IPS-NIHi11 (cell line): ENCODE data around the gene FBXO24.
A peak's percentile ranks its signal among the peaks of the same experiment; 100 is the strongest.
"Not testable (repeated sequence)": the region's sequence is repeated elsewhere in the genome, so short reads cannot be mapped to it uniquely, and the experiment has no call there.

ENCODE experiments used
- DNase-seq: peaks from one replicate; pipeline ENCODE4 v3.0.0; 2012; ENCODE audit warnings: mixed read lengths, low spot score

FBXO24 gene

DNA sequence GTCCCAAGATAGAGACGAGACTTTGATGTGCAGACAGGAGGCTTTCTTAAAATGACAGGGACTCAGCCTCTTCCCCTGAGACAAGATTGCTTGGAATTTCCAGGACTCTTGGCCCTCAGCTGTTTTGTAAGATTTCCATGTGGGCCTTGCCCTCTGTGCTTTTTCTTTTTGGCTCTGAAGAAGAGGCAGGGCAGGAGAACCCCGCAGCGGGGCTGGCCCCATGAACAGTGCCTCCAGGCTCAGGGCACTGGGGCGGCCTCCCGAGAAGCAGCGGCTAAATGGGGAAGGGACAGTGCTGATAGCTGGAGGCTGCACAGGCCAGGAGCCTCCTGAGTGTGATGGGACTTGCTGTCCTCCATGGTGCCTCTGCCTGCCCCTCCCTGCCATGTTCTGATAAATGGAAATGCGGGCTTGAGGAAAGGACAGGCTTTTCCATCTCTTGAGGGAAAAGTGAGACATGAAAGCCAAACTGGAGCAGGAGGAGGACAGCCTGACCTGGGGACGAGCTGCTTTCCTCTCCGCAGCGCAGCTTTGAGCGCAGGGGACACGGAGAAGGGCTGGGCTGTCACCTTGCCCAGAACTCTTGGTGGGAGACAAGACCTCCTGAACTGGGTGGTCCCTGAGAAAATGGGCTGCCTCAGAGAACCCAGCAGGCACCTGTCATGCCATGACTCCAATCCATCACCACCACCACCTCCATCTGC is 24.5 kb upstream of the FBXO24 start:
- no peak for DNase-seq

DNA sequence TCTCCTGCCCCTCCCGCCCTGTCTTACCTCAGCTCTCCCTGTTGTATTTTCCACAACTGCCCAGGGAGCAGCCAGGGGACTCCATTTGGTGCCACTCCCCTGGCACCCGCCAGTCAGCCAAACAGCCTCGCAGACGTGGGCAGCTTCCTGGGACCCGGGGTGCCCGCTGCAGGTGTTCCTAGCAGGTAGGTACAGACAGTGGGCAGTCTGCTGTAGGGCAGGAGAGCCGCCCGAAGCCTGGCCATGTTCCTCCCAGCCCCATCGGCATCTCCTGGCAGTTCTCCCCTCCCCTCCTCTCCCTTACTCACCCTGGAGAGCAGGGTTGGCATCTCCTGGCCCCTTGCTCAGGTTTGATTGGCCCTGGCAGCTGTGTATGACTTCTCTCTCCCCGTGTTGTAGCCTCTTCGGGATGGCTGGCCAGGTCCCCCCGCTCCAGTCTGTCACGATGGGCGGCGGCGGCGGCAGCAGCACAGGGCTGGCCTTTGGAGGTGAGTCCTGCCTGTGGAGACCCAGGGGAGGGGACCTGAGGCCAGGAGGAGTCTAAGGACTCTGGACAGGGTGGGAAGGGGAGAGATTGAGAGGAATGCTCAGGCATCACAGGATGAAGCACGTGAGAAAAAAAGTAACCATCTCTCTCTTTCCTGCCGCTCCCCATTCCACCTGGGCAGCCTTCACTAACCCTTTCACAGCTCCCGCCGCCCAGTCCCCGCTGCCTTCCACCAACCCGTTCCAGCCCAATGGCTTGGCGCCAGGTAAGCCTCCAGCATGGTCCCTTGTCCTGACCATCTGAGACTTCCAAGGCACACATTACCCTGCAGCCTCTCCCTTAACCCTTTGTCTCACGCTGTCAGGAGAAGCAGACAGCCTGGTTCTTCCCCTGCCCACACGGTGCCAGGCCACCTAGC is 23.7 kb upstream of the FBXO24 start:
- DNase-seq = no peak

DNA sequence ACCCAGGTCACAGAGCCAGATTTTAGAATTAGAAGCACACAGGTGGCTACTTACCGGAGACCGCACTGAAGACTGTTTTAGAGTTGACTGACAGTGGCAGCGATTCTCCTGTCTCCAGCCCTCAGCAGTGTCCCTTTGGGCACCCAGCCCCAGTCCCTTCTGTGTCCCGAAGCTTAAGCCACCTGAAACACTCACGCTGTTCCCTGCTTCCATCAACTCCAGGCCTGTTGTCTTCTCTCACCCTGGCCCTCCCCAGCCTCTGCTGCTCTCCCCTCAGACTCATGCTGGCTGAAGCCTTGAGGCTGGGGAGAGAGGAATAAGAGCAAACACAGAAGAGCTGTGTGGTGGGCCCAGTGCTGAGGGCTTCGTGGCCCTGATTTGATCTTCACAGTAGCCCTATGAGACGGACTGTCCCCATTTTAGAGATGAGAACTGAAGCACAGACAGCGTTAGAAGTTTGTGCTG is 23.0 kb upstream of the FBXO24 start:
- no peak for DNase-seq

DNA sequence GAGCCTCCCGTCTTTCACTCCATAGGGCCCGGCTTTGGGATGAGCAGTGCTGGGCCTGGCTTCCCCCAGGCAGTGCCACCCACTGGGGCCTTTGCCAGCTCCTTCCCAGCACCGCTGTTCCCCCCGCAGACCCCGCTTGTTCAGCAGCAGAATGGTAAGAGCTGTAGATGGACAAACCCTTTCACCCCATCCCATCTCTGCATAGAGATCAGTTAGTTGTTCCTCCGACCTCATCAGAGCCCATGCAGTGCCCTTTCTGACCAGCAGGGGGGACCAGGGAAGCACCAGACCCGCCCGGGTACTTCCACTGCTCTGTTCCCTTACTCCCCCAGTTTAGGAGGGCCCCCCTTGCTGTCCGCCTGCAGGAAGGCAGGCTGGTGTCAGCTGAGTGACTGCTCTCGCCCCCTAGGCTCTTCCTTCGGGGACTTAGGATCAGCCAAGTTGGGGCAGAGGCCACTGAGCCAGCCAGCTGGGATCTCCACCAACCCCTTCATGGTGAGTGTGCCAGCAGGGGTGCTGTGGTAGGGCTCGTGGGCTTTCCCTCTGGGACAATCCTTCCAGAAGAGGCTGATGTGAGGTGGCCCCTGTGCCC is 22.2 kb upstream of the FBXO24 start:
- DNase-seq = peak; percentile 85

DNA sequence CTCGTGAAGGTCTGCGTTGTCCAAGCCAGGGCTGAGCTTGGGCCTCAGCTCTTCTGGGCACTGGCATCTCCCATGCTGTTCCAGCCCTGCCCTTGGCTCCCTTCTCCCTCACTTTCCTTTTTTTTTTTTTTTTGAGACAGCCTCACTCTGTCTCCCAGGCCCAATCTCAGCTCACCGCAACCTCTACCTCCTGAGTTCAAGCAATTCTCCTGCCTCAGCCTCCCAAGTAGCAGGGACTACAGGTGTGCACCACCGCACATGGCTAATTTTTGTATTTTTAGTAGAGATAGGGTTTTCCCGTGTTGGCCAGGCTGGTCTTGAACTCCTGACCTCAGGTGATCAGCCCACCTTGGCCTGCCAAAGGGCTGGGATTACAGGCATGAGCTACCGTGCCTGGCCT is 21.7 kb upstream of the FBXO24 start:
- DNase-seq = not testable (repeated sequence)

DNA sequence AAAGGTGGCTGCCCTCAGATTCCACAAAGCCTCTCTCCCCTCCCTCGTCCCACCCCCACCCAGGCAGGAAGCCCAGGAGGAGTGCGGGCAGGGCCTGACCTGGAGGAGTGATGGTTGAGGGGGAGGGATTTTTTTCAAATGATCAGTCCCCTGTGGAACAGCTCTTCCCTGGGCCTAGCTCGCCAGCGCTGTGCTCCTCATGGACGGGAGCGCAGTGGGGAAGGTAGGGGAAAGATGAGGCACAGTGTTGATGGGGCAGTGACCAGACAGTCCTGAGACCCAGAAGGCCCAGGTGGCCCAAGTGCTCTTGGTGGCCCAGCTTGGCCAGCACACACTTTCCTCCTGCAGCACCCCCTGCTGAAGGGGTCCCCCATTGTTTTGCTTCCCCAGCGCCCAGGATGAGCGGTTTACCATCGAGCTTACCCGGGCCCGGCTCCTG is 21.0 kb upstream of the FBXO24 start:
- DNase-seq = no peak

DNA sequence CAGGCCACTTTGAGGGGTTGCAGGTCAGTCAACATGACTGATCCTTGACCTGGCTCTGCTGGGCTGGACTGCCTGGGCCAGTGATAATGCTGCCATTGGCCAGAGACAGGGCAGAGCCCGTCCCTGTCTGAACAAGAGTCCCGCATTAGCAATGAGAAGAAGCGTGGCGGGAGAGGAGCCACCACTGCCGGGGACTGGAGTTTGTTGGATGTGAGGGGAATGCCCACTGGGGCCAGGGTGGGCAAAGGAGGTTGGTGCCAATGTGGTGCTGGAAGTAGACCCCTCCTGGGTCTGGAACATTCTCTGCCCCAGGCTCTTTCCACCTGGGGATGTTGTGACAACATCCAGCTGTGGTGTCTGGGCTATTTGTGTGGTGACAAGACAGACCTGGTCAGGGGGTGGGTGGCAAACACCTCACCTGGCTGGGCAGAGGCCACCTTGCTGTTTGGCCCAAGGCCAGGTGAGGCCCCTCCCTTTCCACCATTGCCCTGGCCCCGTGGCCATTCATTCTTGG is 20.1 kb upstream of the FBXO24 start:
- DNase-seq = no peak

DNA sequence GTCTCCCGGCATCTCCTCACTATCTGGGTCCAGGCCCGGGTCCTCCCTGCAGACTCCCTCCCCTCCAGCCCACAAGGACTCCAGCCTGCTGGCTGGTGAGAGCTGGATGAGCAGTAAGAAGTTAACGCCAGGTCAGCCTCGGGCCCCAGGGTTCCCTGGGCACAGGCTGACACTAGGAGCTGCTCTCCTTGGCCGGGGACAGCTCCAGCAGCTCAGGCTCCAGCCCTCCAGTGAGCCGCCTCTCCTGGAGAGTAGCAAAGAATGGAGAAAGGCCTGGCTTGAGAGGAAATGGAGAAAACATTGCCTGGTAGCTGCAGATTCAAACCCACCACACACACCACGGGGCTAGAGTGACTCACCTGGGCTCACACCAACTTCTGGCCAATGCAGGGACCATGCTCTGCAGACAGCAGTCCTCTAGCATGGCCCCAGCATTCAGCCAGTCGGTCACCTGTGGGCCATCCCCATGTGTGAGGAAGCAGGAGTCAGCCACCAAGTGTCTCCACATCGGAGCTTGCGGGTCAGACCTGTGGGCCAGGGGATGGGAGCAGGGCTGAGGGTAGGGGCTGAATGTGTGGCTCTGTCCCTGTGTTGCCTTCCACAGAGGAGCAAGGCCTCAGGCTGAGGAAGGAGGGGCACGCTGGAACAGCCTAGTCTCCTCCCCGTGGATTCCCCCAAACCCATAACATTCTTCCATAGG is 18.9 kb upstream of the FBXO24 start:
- no peak for DNase-seq

DNA sequence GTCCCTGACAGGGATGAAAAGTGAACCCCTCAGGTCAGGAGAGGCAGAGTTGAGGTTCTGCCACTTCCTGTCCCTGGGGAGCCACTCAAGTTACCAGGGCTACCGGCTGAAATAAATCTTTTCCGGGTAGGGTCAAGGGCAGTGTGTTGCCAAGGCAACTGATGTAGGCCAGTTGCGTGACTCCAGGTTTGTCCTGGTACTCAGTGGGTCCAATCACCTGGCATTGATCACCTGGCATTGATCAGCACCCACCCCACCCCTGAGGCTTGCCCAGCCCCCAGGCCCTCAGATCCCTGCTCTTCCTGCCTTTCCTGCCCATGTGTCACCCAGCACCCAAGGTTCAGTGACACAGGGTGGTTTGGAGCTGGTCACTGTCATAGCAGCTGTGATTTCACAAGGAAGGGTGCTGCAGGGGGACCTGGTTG is 18.4 kb upstream of the FBXO24 start:
- DNase-seq = no peak

DNA sequence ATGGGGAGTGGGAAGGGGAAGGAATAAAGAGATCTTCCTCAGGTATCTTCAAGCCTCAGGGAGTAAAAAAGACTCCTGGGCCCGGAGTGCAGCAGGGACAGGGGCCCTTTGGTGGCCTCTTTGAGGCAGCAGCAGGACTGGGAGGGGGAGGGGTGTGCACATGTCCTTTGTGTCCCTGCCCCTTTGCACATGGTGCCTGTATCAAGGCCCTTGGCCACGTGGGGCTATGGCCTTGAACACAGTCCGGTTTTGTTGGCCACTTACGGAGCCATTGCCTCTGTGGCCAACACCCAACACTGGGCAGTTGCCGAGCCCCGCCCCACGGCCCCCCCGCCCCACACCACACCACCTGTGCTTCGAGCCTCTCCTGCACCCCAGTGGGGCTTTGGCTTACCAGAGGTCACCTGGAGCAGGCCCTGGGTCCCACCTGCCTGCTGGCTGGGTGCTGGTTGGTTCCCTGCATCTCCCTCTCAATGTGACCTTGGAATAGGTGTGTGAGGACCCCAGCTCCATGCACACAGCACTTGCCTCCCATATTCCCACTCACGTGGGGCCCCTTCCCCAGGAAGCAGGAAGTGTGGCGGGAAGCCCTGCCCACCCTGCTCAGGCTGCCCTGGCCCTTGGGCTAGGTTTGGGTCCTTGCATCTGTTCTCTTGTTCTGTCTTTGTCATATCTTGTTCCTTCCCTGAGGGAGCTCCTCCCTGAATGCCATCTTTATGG is 17.8 kb upstream of the FBXO24 start:
- no peak for DNase-seq

DNA sequence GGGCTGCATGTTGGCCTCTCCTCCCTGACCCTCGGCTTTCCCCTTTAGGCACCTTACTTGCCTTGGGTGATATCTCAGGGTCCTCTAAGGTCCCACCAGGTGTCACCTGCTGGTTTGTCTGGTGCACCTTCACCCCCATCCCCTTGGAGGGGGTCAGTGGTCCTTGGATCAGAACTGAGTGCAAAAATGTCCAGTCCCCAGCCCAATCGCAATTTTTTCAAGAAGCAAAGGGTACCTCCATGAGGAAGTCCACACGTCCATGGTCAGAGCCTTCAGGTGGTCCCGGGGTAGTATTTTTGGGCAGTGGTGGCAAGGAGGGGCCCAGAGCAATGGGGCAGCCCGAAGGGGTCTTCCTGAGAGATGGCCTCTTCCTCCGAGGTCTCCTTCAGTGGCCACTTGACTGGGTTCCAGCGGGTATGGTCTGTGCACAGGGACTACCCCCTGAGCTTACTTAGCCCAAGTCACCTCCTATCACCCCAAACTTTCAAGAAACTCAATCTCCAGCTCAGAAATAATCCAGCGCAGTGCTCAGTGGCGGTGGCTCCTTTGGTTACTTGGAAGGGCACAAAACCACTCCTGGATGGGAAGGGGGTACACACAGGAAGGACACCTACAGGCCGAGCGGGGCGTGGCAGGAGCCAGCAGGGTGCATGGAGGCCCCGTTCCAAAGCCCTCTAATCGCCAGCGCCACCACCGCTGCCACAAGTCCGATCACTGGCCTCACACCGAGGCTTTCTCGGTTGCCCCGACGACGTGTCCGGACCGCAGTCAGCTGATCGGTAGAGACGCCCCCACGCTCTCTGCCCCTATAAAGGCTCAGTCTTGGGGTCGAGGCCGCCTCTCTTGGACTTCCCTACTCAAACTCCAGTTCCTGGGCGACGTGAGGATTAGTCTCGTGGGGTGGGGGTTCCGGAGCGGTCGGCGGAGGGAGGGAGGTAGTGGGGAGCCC is 17.0 kb upstream of the FBXO24 start:
- DNase-seq = peak; percentile 73

DNA sequence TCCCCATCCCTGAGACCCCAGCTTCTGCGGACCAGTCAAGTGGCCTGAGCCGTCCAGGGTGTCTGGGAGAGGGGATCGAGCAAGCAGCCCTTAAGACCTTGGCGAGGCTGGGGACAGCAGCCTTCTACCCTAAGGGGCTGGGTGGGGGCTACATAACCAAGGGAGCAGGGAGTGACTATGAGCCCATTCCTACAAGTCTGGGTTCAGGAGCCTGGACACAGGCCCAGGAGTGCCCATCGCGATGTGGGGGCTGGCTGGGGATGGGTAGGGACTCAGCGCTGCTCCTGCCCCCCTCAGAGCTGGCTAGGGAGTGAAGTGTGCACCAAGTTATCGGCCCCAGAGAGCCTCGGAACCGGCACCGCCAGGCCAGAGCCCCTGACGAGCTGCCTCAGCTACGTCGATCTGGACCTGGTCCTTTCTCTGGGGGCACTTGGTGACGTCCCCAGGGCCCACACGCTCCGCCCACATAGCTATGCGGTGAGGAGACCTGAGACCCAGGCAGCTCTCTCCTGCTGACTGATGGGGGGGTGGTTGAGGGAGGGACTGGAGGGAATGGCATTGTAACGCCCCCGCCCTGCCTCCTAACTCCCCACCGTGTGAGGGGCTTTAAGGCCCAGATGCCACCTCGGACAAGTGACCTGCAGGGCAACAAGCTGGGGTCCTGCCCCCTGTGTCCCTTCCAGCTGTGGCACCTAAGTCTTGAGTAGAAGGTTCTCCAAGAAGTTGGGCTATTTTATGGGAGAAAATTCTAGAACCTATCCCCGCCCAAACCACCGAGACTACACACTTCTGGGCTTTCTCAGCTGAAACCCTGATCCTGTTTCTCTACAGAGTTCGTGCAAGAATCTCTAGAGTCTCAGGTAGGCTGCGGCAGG is 14.9 kb upstream of the FBXO24 start:
- peak; percentile 44 for DNase-seq

DNA sequence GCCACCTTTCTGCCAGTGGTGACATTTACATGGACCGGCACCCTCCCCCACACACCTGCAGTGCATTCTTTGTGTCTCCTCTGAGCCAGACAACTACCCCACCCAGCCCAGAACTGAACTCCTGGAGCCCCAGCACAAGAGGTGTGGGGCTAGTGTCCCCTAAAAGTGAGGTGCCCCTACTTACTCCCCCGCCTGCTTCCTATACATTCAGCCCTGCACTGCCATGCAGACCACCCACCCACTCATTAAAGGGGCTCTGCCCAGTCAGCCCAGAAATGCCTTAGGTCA is 14.4 kb upstream of the FBXO24 start:
- no peak for DNase-seq

DNA sequence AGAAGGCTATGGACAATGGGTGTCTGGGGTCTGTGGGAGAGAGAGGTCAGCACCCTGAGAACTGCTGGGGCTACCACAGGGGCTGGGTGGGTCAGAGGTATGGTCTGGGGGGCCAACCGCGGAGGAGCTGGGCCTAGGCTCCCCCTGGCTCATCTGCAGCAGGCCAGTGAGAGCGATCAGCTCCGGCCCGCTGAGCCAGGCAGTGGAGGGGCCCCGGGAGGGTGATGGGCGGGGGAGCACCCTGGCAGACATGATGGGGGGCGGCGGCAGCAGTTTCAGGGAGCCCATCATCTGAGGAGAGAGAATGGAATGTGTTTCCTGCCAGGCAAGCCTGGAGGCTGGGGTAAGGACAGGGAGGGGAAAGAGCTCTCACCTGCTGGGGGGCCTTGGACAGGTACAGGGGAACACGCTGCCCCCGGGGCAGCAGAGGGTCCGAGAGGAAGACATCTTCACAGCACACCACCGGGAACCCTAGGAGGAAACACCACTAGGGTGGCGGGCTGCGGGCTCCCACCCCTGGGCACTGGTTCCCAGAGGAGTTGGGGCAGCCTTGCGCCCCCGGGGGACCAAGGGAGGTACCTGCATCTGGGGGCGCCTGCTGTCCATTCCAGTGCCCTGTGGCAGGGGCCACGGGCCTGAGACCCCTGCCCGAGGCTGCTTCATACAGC is 13.7 kb upstream of the FBXO24 start:
- DNase-seq = no peak

DNA sequence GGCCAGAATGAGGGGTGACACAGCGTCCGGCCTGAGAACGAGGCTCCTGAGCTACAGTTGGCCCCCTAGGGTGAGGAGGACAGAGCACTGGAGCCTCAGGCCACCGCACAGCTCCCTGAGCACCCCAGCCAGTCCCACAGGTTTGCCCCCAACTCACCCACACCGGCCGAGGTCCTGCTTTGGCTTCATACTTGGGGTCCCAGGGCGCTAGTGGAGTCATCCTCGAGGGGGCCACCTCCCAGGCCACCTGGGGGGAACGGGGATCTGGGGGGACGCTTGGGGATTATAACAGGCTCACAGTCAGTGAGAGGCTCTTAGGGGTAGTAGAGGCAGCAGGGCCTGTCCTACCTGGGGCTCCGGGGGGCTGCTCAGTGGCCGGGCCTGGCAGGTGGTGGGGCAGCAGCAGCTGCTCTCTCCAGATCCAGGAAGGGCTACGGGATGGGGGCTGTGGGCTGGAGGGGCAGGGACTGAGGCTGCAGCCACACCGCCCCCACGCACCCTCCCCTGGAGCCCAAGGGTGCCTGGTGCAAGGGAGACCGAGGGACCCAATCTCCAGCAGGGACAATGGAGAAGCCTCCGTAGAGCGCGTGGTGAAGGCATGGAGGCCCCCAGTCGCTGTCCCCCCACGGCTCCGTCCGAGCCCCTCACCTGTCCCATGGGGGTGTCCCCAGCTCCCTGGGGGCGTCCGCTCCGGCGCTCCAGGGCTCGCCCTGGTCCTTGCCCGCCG is 13.0 kb upstream of the FBXO24 start:
- DNase-seq = no peak

DNA sequence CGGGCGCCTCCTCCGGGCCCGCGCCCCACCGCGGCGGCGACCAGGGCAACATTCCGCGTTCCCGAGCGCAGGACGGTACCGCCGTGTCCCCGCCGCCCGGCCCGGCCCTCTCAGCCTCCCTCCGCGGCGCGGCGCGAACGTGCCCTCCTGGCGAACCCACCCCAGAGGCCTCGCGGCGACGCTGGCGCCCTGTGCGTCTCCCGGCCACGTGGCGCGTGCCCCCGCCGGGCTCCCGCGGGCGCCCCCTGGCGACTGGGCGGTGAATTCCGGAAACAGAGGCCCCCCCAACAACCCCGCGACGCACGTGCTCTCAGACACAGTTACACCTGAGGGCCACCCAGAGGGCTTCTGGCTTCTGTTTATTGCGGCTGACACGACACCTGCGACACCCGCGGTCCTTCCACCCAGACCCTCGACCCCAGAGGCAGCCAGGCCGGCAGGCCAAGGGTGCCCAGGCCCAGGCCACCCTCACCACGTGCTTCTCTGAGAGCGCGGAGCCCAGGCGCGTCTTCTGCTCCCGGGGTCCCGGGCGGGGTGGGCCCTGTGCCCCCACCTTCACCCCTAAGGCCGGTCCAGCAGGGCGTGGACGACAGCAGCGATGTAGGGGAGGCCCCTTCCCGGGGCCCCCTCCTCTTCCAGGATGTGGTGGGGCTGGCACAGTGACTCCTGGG is 12.3 kb upstream of the FBXO24 start, which contains the start of gene SAP25:
SAP25 (minus strand) TSS at position 210 of the 671 bp plus-strand sequence; CDS start at position 52, 158 bp downstream.
- peak; percentile 70 for DNase-seq
